ENCODE measurements around the gene MBP. TPM values are rescaled to one million over a fixed set of nuclear protein-coding genes. Genes with fewer than 3 reads are reported as not detected.

MBP gene
- total and polyA plus RNA-seq, 2 of the 4 experiments (the other 2 are of a cell fraction) = 0.72 to 0.90 TPM

GRCh38 chr18:77151772-77152520, 19.4 kb upstream of the MBP start:
- Histone ChIP-seq H4K91ac (ENCODE audit: insufficient read depth, low read depth, low read length) (no peak overlapping the region), H3K9me3 (ENCODE audit: control insufficient read depth, insufficient read depth, low read length) (no peaks in the 10 kb centered on the region), H3K14ac (replicated peaks; ENCODE audit: low read depth, low read length) (no peak overlapping the region), H4K8ac (ENCODE audit: low read depth in 2 of 2, low read length in 2 of 2) (no peak overlapping the region), H3K79me1 (ENCODE audit: low read depth in 1 of 2, low read length in 2 of 2) (no peaks in the 10 kb centered on the region), H3K4me2 (ENCODE audit: low read depth, low read length) (no peak overlapping the region), H2BK120ac (ENCODE audit: low read depth, low read length) (no peak overlapping the region), H2AFZ (replicated peaks; ENCODE audit: low read length, poor library complexity) (no peak overlapping the region), H3K9ac (ENCODE audit: low read depth, low read length) (no peak overlapping the region), H3K27me3 (ENCODE audit: control insufficient read depth, insufficient read depth, low read length) (peaks cover 3% of the 10 kb centered on the region), H2AK5ac (ENCODE audit: low read depth, low read length) (no peak overlapping the region), H4K5ac (ENCODE audit: low read depth, low read length) (no peak overlapping the region), H2BK20ac (ENCODE audit: low read depth, low read length) (no peak overlapping the region), H4K20me1 (ENCODE audit: insufficient read depth, low read length) (no peaks in the 10 kb centered on the region), H2BK15ac (ENCODE audit: low read depth, low read length) (no peak overlapping the region), H2BK5ac (ENCODE audit: low read depth, low read length, poor library complexity, severe bottlenecking) (no peak overlapping the region), H3K36me3 (ENCODE audit: control insufficient read depth, insufficient read depth, low read length) (no peaks in the 10 kb centered on the region), H2AK9ac (replicated peaks; ENCODE audit: low read depth, low read length, poor library complexity) (no peak overlapping the region), H3K23ac (ENCODE audit: low read depth, low read length) (no peak overlapping the region), H3K56ac (ENCODE audit: extremely low read depth, insufficient read depth, low read length) (no peak overlapping the region), H3K4ac (ENCODE audit: low read depth, low read length) (no peak overlapping the region), H3K4me3 (ENCODE audit: insufficient read depth, low read depth, low read length) (no peak overlapping the region), H3K4me1 (ENCODE audit: control insufficient read depth, insufficient read depth, low read length) (no peaks in the 10 kb centered on the region; the same call in 1 of the 2 replicates), H3K18ac (ENCODE audit: low read depth, low read length) (no peak overlapping the region), H3K27ac (ENCODE audit: insufficient read depth, low read length) (no peak overlapping the region), H3K9me1 (ENCODE audit: insufficient read depth, low read length) (no peaks in the 10 kb centered on the region)
- dilution Hi-C loops (cut with HindIII; ENCODE audit: low sequenced_read_pairs, unreplicated experiment) = no loop called here
- 83% methylated on average over 4 of the region's 22 CpGs; no CpG with 5 or more reads in 1 of the 2 experiments for WGBS, 2 experiments (ENCODE audit: extremely low coverage in 2 of 2, insufficient read length in 1 of 2)
- in situ Hi-C loops (cut with MboI; ENCODE audit: low sequenced_read_pairs) = no loop called here
- DNase-seq = no peak
- ATAC-seq (ENCODE audit: low read depth) = no peak
- CTCF ChIA-PET = no interaction called here
- BruUV-seq (replicated peaks) = no TSS peak
- POLR2A ChIA-PET (ENCODE audit: unreplicated experiment) = no interaction called here
- intact Hi-C loops (cut with micrococcal nuclease) = no loop called here
- TF ChIP-seq RFX5 (IDR thresholded peaks at IDR 0.05; ENCODE audit: low read depth, low read length) (no peak), RAD21 (IDR thresholded peaks at IDR 0.05; ENCODE audit: low read length) (no peak), CTCF (conservative IDR thresholded peaks at IDR 0.05; ENCODE audit: low read depth, low read length) (no peak), NFE2L2 (IDR thresholded peaks at IDR 0.05; ENCODE audit: low read depth, low read length) (no peak), CEBPB (IDR thresholded peaks at IDR 0.05; ENCODE audit: low read depth, low read length) (no peak), FOS (IDR thresholded peaks at IDR 0.05; ENCODE audit: low read depth, low read length) (no peak), POLR2A (IDR thresholded peaks at IDR 0.05; ENCODE audit: low read depth, low read length) (no peak), BHLHE40 (IDR thresholded peaks at IDR 0.05; ENCODE audit: low read depth, low read length) (no peak)

Data from IMR-90 (cell line).